HG02884 (cell line): ENCODE measurements around the gene SELENOW.

Experiments
- ATAC-seq: cut with Tn5 transposase; IDR thresholded peaks from one replicate; pipeline ENCODE4 v1.9.1; 2021; ENCODE audit warnings: mild to moderate bottlenecking, moderate library complexity; ENCODE audit not compliant: unreplicated experiment

SELENOW gene

GRCh38 chr19:47819858-47820257, 41.4 kb downstream of the SELENOW start:
- ATAC-seq = no peak

- no peak for ATAC-seq
These were observed 41.9 kb downstream of the SELENOW start for GRCh38 chr19:47820410-47820809.

- ATAC-seq = no peak
These were observed 43.0 kb downstream of the SELENOW start, which contains the start of gene CRX for GRCh38 chr19:47821460-47822020. TSS of gene CRX (plus strand) at chr19:47821937. CDS start at chr19:47834444, 12,507 bp downstream.

GRCh38 chr19:47824396-47824795, 45.9 kb downstream of the SELENOW start:
- ATAC-seq = no peak

- ATAC-seq = no peak
These were observed 48.3 kb downstream of the SELENOW start for GRCh38 chr19:47826800-47827199.

GRCh38 chr19:47832723-47833122, 54.2 kb downstream of the SELENOW start:
- no peak for ATAC-seq
